Pancreas (tissue), 10 donors: Measurements from ENCODE around the gene SLC35G6. TPM values are rescaled to one million over a fixed set of nuclear protein-coding genes. Genes with fewer than 3 reads are reported as not detected.
A peak's percentile ranks its signal among the peaks of the same experiment; 100 is the strongest.

Experiments
- ATAC-seq, 4 donors: fragments of 200-7000 bp; cut with Tn5 transposase; one replicate each; pipeline versions ENCODE4 v1.8.0 to v1.9.1; 2020; ENCODE audit warnings: mild to moderate bottlenecking in 4 of 4, moderate library complexity in 4 of 4
- DNase-seq, 6 donors: peaks; one replicate each; pipeline ENCODE4 v3.0.0-alpha.2; 2020
- FAIRE-seq: peaks from 2 replicates; lab custom pipeline; 2012; peaks lifted over from hg19 to GRCh38; lab: Jason Lieb, UNC
- H3K27ac ChIP-seq, 4 donors: fragments of 200-600 bp; sonication (generic); 1 replicate in 3 of 4; 2 replicates in 1 of 4; pipeline versions ENCODE4 v1.5.0 to v1.8.0; 2020
- H3K27me3 ChIP-seq, 4 donors: fragments of 200-600 bp; one replicate each; pipeline ENCODE4 v1.8.0; 2021
- H3K36me3 ChIP-seq, 3 donors: fragments of 200-600 bp; sonication (generic) in 1 of 3; one replicate each; pipeline versions ENCODE4 v1.5.0 to v1.8.0; 2020 to 2021
- H3K4me1 ChIP-seq, 3 donors: fragments of 200-600 bp; one replicate each; pipeline ENCODE4 v1.8.0; 2021
- H3K4me3 ChIP-seq, 4 donors: fragments of 200-600 bp; sonication (generic) in 2 of 4; one replicate each; pipeline versions ENCODE4 v1.5.0 to v1.8.0; 2020 to 2021
- H3K9me3 ChIP-seq, 4 donors: fragments of 200-600 bp; one replicate each; pipeline ENCODE4 v1.8.0; 2021
- WGBS, 2 donors: extraction: QIAGEN DNeasy Blood & Tissue Kit; methylation state at CpG; one replicate each; pipeline ENCODE4 v1.1.7; 2013; 5-methylcytosine and 5-hydroxymethylcytosine counted together
- intact Hi-C, 3 donors: fragments of 100-400 bp; cut with DNase I; formaldehyde crosslinking; loops; one replicate each; pipeline versions ENCODE4 v1.11.1 to v1.14.2; 2022
- polyA plus RNA-seq, 2 donors: library from polyadenylated mRNA; stranded (reverse); fragments of 200-250 nt; gene quantifications; one replicate each; pipeline ENCODE4 v1.2.3, GENCODE V29; 2013
- total RNA-seq, 6 donors: library from RNA; stranded (reverse); fragmentation: NEBNext Ultra II Directional in 4 of 6; extraction: Animal tissue kit (Norgen Biotek cat#: 25700) in 4 of 6; gene quantifications; one replicate each; pipeline versions ENCODE4 v1.2.1 to v1.2.4, GENCODE V29; 2021 to 2023
- TF ChIP-seq, protein P1 (sequence below), 4 donors: fragments of 200-600 bp; sonication (generic) in 3 of 4; IDR thresholded peaks; one replicate each; pipeline versions ENCODE4 v1.5.0 to v1.8.0; 2021; ENCODE audit warnings: antibody characterized with exemption in 4 of 4
- donor health status: healthy with polysubstance abuse.
- donor health status: DM: no; HTN: no; CAD: no; lungs with moderate emphysema.
- donor health status: DM: no; HTN: no; CAD: no.
- donor health status: control.
- donor health status: control.
- donor health status: Bipolar disorder and iron deficiency.
- donor health status: DM: yes; HTN: yes; CAD: no.
- donor health status: DM: no; HTN: no; CAD: no.
- donor health status: DM: no; HTN: no; CAD: no.
- donor health status: DM: yes; HTN: yes; CAD: no.

The SLC35G6 gene
- total and polyA plus RNA-seq, 8 donors = 0.08 TPM; not detected in 7

- DNase-seq (no peak), ATAC-seq (peak in 3 of 4 donors; percentile 5 to 57 (median 35)), FAIRE-seq (no peak)
- intact Hi-C loops = no loop called here
- Histone ChIP-seq H3K27ac (no peak overlapping the region), H3K4me1 (no peaks in the 10 kb centered on the region), H3K9me3 (no peaks in the 10 kb centered on the region), H3K27me3 (no peaks in the 10 kb centered on the region), H3K36me3 (peaks cover 9 to 79% (median 58%) of the 10 kb centered on the region in 3 donors), H3K4me3 (no peak overlapping the region)
- 85 to 86% methylated on average over 14 of the region's 14 CpGs for WGBS, 2 donors
- TF ChIP-seq, protein P1, sequence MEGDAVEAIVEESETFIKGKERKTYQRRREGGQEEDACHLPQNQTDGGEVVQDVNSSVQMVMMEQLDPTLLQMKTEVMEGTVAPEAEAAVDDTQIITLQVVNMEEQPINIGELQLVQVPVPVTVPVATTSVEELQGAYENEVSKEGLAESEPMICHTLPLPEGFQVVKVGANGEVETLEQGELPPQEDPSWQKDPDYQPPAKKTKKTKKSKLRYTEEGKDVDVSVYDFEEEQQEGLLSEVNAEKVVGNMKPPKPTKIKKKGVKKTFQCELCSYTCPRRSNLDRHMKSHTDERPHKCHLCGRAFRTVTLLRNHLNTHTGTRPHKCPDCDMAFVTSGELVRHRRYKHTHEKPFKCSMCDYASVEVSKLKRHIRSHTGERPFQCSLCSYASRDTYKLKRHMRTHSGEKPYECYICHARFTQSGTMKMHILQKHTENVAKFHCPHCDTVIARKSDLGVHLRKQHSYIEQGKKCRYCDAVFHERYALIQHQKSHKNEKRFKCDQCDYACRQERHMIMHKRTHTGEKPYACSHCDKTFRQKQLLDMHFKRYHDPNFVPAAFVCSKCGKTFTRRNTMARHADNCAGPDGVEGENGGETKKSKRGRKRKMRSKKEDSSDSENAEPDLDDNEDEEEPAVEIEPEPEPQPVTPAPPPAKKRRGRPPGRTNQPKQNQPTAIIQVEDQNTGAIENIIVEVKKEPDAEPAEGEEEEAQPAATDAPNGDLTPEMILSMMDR (IDR thresholded peaks at IDR 0.05) = no peak
Measured at GRCh38 chr17:7502987-7503386, 21.7 kb downstream of the SLC35G6 start.

DNA sequence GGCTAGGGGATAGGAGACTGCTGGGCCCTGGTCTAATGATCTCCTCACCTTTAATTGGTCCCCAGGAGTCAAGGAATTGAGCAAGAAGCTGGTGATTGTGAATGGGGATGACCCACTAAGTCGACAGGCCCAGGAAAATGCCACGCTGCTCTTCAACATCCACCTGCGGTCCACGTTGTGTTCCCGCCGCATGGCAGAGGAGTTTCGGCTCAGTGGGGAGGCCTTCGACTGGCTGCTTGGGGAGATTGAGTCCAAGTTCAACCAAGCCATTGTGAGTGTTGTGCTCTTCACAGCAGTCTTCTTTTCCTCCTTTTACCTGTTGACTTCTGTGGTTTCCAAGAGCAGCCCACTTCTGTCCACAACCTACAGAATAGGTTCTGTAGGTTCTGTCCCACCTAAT, 22.3 kb downstream of the SLC35G6 start:
- FAIRE-seq (no peak), ATAC-seq (no peak), DNase-seq (no peak)
- Histone ChIP-seq H3K4me1 (no peaks in the 10 kb centered on the region), H3K4me3 (no peak overlapping the region), H3K27me3 (no peaks in the 10 kb centered on the region), H3K27ac (no peak overlapping the region), H3K36me3 (peaks cover 9 to 80% (median 53%) of the 10 kb centered on the region in 3 donors), H3K9me3 (no peaks in the 10 kb centered on the region)
- intact Hi-C loops = no loop called here
- TF ChIP-seq, protein P1 (IDR thresholded peaks at IDR 0.05) = no peak
- 87 to 90% methylated on average over 8 of the region's 8 CpGs for WGBS, 2 donors

GRCh38 chr17:7508145-7508544, 26.9 kb downstream of the SLC35G6 start:
- intact Hi-C loops = no loop called here
- Histone ChIP-seq H3K4me3 (no peak overlapping the region), H3K36me3 (peaks cover 0 to 84% (median 47%) of the 10 kb centered on the region in 3 donors), H3K9me3 (no peaks in the 10 kb centered on the region), H3K4me1 (no peaks in the 10 kb centered on the region), H3K27me3 (no peaks in the 10 kb centered on the region), H3K27ac (no peak overlapping the region)
- ATAC-seq = no peak
- 81 to 87% methylated on average over 11 of the region's 11 CpGs for WGBS, 2 donors
- no peak for FAIRE-seq
- TF ChIP-seq, protein P1 (IDR thresholded peaks at IDR 0.05) = no peak
- DNase-seq = no peak

DNA sequence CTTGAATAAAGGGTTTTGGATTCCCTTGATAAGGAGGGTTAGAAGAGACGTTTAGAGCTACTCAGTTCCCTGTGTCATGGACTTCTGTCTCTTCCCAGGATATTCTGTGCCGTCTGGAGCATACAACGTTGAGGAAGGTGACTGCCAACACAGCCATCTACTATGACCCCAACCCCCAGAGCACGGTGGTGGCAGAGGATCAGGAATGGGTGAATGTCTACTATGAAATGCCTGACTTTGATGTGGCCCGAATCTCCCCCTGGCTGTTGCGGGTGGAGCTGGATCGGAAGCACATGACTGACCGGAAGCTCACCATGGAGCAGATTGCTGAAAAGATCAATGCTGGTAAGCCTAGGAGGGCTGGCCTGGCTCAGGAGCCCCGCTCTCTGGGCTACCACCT, 27.6 kb downstream of the SLC35G6 start:
- Histone ChIP-seq H3K4me3 (no peak overlapping the region), H3K36me3 (peaks cover 0 to 83% (median 46%) of the 10 kb centered on the region in 3 donors), H3K4me1 (no peaks in the 10 kb centered on the region), H3K9me3 (no peaks in the 10 kb centered on the region), H3K27ac (no peak overlapping the region), H3K27me3 (no peaks in the 10 kb centered on the region)
- no peak for ATAC-seq
- WGBS, 2 donors = 91 to 93% methylated on average over 9 of the region's 9 CpGs
- TF ChIP-seq, protein P1 (IDR thresholded peaks at IDR 0.05) = no peak
- FAIRE-seq = no peak
- intact Hi-C loops = no loop called here
- no peak for DNase-seq

DNA sequence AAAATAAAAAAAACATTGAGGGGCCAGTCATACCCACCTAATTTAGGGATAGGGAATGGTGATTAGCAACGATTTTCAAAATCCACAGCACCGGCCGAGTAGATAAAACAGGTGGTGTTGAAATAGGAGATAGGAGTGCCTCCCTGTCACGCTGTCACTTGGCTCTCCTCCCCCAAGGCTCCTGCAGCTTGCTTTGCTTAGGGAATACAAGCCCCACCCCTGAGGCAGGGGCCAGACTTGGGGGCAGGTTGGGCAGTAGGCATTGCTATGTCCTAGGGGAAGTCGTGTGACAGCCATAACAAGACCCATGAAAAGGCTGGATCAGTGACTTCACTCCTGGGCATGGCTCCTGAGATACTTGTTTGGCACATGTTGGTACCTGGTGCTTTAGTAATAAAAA, 28.7 kb downstream of the SLC35G6 start:
- intact Hi-C loops = loop anchor here in 2 of 3 donors (5.0 to 10.0 kb wide), 2 partner anchors 52 to 165 kb away; partner anchors contain the start of gene SENP3 (in 1 of the 2)
- Histone ChIP-seq H3K36me3 (peaks cover 0 to 73% (median 44%) of the 10 kb centered on the region in 3 donors), H3K9me3 (no peaks in the 10 kb centered on the region), H3K4me1 (no peaks in the 10 kb centered on the region), H3K4me3 (no peak overlapping the region), H3K27me3 (no peaks in the 10 kb centered on the region), H3K27ac (no peak overlapping the region)
- DNase-seq (no peak), ATAC-seq (no peak), FAIRE-seq (no peak)
- TF ChIP-seq, protein P1 (IDR thresholded peaks at IDR 0.05) = no peak
- WGBS, 2 donors = 65 to 68% methylated on average over 5 of the region's 5 CpGs
